ENCODE measurements around the gene TANGO2. TPM values are rescaled to one million over a fixed set of nuclear protein-coding genes. Genes with fewer than 3 reads are reported as not detected.

TANGO2 gene
- total and polyA plus RNA-seq, 9 of the 15 experiments (the other 6 are each of a cell fraction or from before 2014, with no cell fraction given): 15.5 to 94.9 (median 70.1) TPM

DNA sequence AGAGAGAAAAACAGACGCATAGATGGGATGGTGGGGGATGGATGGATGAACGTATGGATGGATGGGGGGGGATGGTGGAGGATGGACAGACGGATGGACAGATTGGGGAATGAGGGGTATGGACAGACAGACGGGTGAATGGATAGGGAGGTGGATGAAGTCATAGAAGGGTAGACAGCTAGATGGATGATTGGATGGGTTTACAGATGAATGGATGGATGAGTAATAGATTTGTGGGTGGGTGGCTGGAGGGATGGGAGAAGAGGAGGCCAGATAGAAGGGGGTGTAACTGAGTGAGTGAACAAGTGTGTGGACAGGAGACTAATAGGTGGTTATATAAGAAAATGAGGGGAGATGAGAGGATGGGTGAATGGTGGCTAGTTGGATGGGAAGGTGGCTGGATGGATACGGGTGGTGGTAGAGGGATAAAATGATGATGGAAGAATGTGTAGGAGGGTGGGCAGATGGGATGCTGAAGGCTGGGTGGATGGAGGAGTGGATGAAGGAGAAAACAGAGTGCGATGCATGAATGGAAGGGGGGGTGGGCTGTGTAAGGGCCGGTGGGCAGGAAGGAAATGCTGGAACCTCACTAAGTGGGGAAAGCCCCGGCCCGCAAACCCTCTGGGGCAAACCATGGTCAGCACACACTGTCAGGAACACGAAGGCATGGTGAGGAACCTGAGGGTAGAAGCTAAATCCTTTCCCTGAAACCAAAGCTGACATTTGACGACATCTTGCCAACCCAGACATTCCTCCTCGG is 25.9 kb upstream of the TANGO2 start (continued):
- no peak for TF ChIP-seq CBX8 (IDR thresholded peaks at IDR 0.05; ENCODE audit: borderline replicate concordance, extremely low read depth, low read depth, low read length, poor library complexity, severe bottlenecking)
- no peak for TF ChIP-seq HMGN3 (IDR thresholded peaks at IDR 0.05; ENCODE audit: borderline replicate concordance, extremely low read depth, insufficient read length, low read depth, low read length)
- no peak for TF ChIP-seq ZNF217 (CRISPR knock-in tag; IDR thresholded peaks at IDR 0.05)
- TF ChIP-seq, protein P1, sequence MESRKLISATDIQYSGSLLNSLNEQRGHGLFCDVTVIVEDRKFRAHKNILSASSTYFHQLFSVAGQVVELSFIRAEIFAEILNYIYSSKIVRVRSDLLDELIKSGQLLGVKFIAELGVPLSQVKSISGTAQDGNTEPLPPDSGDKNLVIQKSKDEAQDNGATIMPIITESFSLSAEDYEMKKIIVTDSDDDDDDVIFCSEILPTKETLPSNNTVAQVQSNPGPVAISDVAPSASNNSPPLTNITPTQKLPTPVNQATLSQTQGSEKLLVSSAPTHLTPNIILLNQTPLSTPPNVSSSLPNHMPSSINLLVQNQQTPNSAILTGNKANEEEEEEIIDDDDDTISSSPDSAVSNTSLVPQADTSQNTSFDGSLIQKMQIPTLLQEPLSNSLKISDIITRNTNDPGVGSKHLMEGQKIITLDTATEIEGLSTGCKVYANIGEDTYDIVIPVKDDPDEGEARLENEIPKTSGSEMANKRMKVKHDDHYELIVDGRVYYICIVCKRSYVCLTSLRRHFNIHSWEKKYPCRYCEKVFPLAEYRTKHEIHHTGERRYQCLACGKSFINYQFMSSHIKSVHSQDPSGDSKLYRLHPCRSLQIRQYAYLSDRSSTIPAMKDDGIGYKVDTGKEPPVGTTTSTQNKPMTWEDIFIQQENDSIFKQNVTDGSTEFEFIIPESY (CRISPR knock-in tag; IDR thresholded peaks at IDR 0.05): no peak
- peak; percentile 65 for TF ChIP-seq ZNF280A (IDR thresholded peaks at IDR 0.05; ENCODE audit: low read depth, partially characterized antibody)
- no peak for TF ChIP-seq ZNF384 (IDR thresholded peaks at IDR 0.05; ENCODE audit: low read depth, low read length)
- TF ChIP-seq MTF1 (CRISPR knock-in tag; IDR thresholded peaks at IDR 0.05; ENCODE audit: borderline replicate concordance): no peak
- no peak; the same call in 1 of the 2 replicates for TF ChIP-seq TOE1 (IDR thresholded peaks at IDR 0.05; ENCODE audit: borderline replicate concordance)
- no peak for TF ChIP-seq TOE1 (CRISPR knock-in tag; IDR thresholded peaks at IDR 0.05; ENCODE audit: borderline replicate concordance, low read depth)
- TF ChIP-seq TBL1XR1 (IDR thresholded peaks at IDR 0.05; ENCODE audit: low read length in 2 of 2): no peak
- no peak for TF ChIP-seq ZBTB17 (CRISPR knock-in tag; IDR thresholded peaks at IDR 0.05)
- TF ChIP-seq SRF (CRISPR knock-in tag; IDR thresholded peaks at IDR 0.05): peak in 1 of 2 experiments; percentile 24; a peak in 1 of 4 replicates
- TF ChIP-seq ZNF740 (CRISPR knock-in tag; IDR thresholded peaks at IDR 0.05): no peak
- TF ChIP-seq ZNF740 (tag; IDR thresholded peaks at IDR 0.05): 0 out of 4 replicates have a peak, but pooled peaks of 1 of the 2 experiments have one; percentile 28
- TF ChIP-seq, protein P2, sequence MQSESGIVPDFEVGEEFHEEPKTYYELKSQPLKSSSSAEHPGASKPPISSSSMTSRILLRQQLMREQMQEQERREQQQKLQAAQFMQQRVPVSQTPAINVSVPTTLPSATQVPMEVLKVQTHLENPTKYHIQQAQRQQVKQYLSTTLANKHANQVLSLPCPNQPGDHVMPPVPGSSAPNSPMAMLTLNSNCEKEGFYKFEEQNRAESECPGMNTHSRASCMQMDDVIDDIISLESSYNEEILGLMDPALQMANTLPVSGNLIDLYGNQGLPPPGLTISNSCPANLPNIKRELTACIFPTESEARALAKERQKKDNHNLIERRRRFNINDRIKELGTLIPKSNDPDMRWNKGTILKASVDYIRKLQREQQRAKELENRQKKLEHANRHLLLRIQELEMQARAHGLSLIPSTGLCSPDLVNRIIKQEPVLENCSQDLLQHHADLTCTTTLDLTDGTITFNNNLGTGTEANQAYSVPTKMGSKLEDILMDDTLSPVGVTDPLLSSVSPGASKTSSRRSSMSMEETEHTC (IDR thresholded peaks at IDR 0.05): no peak
- TF ChIP-seq PML (IDR thresholded peaks at IDR 0.05; ENCODE audit: low read length): no peak
- TF ChIP-seq ZNF707 (CRISPR knock-in tag; conservative IDR thresholded peaks at IDR 0.05): no peak
- no peak for TF ChIP-seq PRPF4 (IDR thresholded peaks at IDR 0.05; ENCODE audit: insufficient read depth, low read depth, low read length, poor library complexity, severe bottlenecking)
- no peak for TF ChIP-seq BCL6 (CRISPR knock-in tag; IDR thresholded peaks at IDR 0.05)
- TF ChIP-seq KDM2B (CRISPR knock-in tag; IDR thresholded peaks at IDR 0.05): no peak
- peak in 1 of 2 experiments; percentile 58; a peak in 1 of 4 replicates for TF ChIP-seq TRIM24 (IDR thresholded peaks at IDR 0.05)

All from K562 (cell line).